Keratinocyte (primary cell): ENCODE measurements around the gene HHIPL1. TPM values are rescaled to one million over a fixed set of nuclear protein-coding genes. Genes with fewer than 3 reads are reported as not detected.

Experiments used
- DNase-seq: peaks from one replicate; pipeline ENCODE4 v3.0.0-alpha.2; 2011; ENCODE audit warnings: low read depth, missing footprints, low spot score
- FAIRE-seq: peaks from 2 replicates; lab custom pipeline; 2011; peaks lifted over from hg19 to GRCh38; lab: Jason Lieb, UNC
- H2AFZ ChIP-seq: 2 replicates; pipeline ENCODE4 v1.6.0; 2012; ENCODE audit warnings: low read length, control low read depth, inconsistent platforms; ENCODE audit not compliant: control insufficient read depth
- H3K27ac ChIP-seq: 2 replicates; pipeline ENCODE4 v1.5.1; 2011; ENCODE audit warnings: low read length; ENCODE audit not compliant: control insufficient read depth, insufficient read depth
- H3K27me3 ChIP-seq: 3 replicates; pipeline ENCODE4 v1.6.0; 2011; ENCODE audit warnings: low read length; ENCODE audit not compliant: control insufficient read depth, insufficient read depth; ENCODE audit errors: extremely low read depth
- H3K36me3 ChIP-seq, 2 experiments: 2 replicates in 1 of 2; 3 replicates in 1 of 2; pipeline ENCODE4 v1.5.1; 2011; ENCODE audit warnings: low read length in 2 of 2, mild to moderate bottlenecking in 1 of 2; ENCODE audit not compliant: control insufficient read depth in 2 of 2, insufficient read depth in 2 of 2; ENCODE audit errors: extremely low read depth in 1 of 2
- H3K4me1 ChIP-seq: 3 replicates; pipeline ENCODE4 v1.5.1; 2011; ENCODE audit warnings: low read length; ENCODE audit not compliant: control insufficient read depth, insufficient read depth; ENCODE audit errors: extremely low read depth
- H3K4me2 ChIP-seq: 3 replicates; pipeline ENCODE4 v1.6.0; 2011; ENCODE audit warnings: low read depth, low read length; ENCODE audit not compliant: control insufficient read depth, insufficient read depth; ENCODE audit errors: extremely low read depth
- H3K4me3 ChIP-seq, 3 experiments: fragments of 200-600 bp in 1 of 3; sonication (generic) in 1 of 3; 2 replicates in 2 of 3; 3 replicates in 1 of 3; pipeline ENCODE4 v1.5.1; 2011 to 2016; ENCODE audit warnings: low read length in 3 of 3, mild to moderate bottlenecking in 3 of 3, control low read depth in 2 of 3, inconsistent platforms in 1 of 3, low read depth in 1 of 3, mixed read lengths in 1 of 3, mixed run types in 1 of 3, moderate library complexity in 1 of 3; ENCODE audit not compliant: control insufficient read depth in 2 of 3, insufficient read depth in 2 of 3; ENCODE audit errors: extremely low read depth in 1 of 3
- H3K79me2 ChIP-seq: 2 replicates; pipeline ENCODE4 v1.6.0; 2012; ENCODE audit warnings: low read length; ENCODE audit not compliant: control insufficient read depth, insufficient read depth
- H3K9ac ChIP-seq: 3 replicates; pipeline ENCODE4 v1.6.0; 2011; ENCODE audit warnings: low read length; ENCODE audit not compliant: control insufficient read depth, insufficient read depth; ENCODE audit errors: extremely low read depth
- H3K9me1 ChIP-seq: 3 replicates; pipeline ENCODE4 v1.6.0; 2011; ENCODE audit warnings: low read length; ENCODE audit not compliant: control insufficient read depth, insufficient read depth; ENCODE audit errors: extremely low read depth
- H3K9me3 ChIP-seq: 2 replicates; pipeline ENCODE4 v1.5.1; 2012; ENCODE audit warnings: low read depth, low read length; ENCODE audit not compliant: control insufficient read depth
- H4K20me1 ChIP-seq: 3 replicates; pipeline ENCODE4 v1.6.0; 2011; ENCODE audit warnings: low read length; ENCODE audit not compliant: control insufficient read depth, insufficient read depth; ENCODE audit errors: extremely low read depth
- CTCF ChIP-seq, 3 experiments: IDR thresholded peaks in 1 of 3; conservative IDR thresholded peaks in 1 of 3; optimal IDR thresholded peaks in 1 of 3; 2 replicates in 2 of 3; 3 replicates in 1 of 3; pipeline versions ENCODE3 to v1.5.1; 2011; ENCODE audit warnings: low read length in 3 of 3, mild to moderate bottlenecking in 3 of 3, moderate library complexity in 2 of 3, control low read depth in 1 of 3, inconsistent platforms in 1 of 3; ENCODE audit not compliant: insufficient read depth in 2 of 3; ENCODE audit errors: extremely low read depth in 1 of 3
- EZH2 ChIP-seq: IDR thresholded peaks from one replicate; pipeline ENCODE4 v1.6.1; 2012; ENCODE audit warnings: inconsistent platforms, mild to moderate bottlenecking, low read length, moderate library complexity
- dilution Hi-C: fragments of 300-500 bp; cut with MboI; formaldehyde crosslinking; loops from one replicate; pipeline ENCODE4 v1.7.0; 2020; ENCODE audit warnings: low sequenced_read_pairs; ENCODE audit not compliant: extremely low pct_ligation_motif_present
- polyA plus RNA-seq, 5 experiments: library from polyadenylated mRNA; depleted of rRNA in 3 of 5; stranded (reverse) in 3 of 5; stranded (forward) in 1 of 5; unstranded in 1 of 5; fragments of >200 nt; gene quantifications; 1 replicate in 1 of 5; 2 replicates in 3 of 5; 3 replicates in 1 of 5; pipeline versions ENCODE4 v1.2.1 to v1.2.3, GENCODE V29; 2011 to 2012; ENCODE audit warnings: missing spikeins in 2 of 5, low read depth in 1 of 5, low replicate concordance in 1 of 5

Gene HHIPL1
- polyA plus RNA-seq, 1 donor (not counting 4 experiments of a cell fraction or from before 2014, with no cell fraction given) = 0.08 TPM

- no peak for DNase-seq
- no peaks in the 10 kb centered on the region for H3K27me3 ChIP-seq
- dilution Hi-C loops = no loop called here
- H3K27ac ChIP-seq = no peak overlapping the region
- no peaks in the 10 kb centered on the region for H3K36me3 ChIP-seq
- peaks cover 18% of the 10 kb centered on the region for H4K20me1 ChIP-seq
- H3K79me2 ChIP-seq = peaks cover 74% of the 10 kb centered on the region
- no peak for FAIRE-seq
- H3K4me1 ChIP-seq = peaks cover 33% of the 10 kb centered on the region
- H3K4me3 ChIP-seq = peak overlapping the region; percentile 29 to 56 (median 54)
- H3K9me3 ChIP-seq = no peaks in the 10 kb centered on the region
- H3K4me2 ChIP-seq = peak overlapping the region; percentile 82
- peak overlapping the region; percentile 6 for H3K9ac ChIP-seq
- TF ChIP-seq EZH2 (no peak), CTCF (optimal IDR thresholded peaks at IDR 0.05 in 1 of 3, IDR thresholded peaks at IDR 0.05 in 1 of 3, conservative IDR thresholded peaks at IDR 0.05 in 1 of 3; ENCODE audit: extremely low read depth in 1 of 3, insufficient read depth in 2 of 3, low read length in 3 of 3) (no peak)
- H3K9me1 ChIP-seq = peaks cover 9% of the 10 kb centered on the region
- H2AFZ ChIP-seq = no peak overlapping the region
These were observed 43.5 kb upstream of the HHIPL1 start for GRCh38 chr14:99601361-99601831.

GRCh38 chr14:99602054-99602787, 42.7 kb upstream of the HHIPL1 start:
- Histone ChIP-seq H3K36me3 (no peaks in the 10 kb centered on the region), H3K9me3 (no peaks in the 10 kb centered on the region), H2AFZ (no peak overlapping the region), H3K79me2 (peaks cover 66% of the 10 kb centered on the region), H3K4me3 (peak overlapping the region; percentile 54 to 68 (median 56)), H4K20me1 (peaks cover 18% of the 10 kb centered on the region), H3K9ac (peak overlapping the region; percentile 69), H3K4me2 (peak overlapping the region; percentile 82), H3K4me1 (peaks cover 33% of the 10 kb centered on the region), H3K9me1 (peaks cover 9% of the 10 kb centered on the region), H3K27ac (no peak overlapping the region), H3K27me3 (no peaks in the 10 kb centered on the region)
- peak; percentile 23 for FAIRE-seq
- peak in 1 of 3 experiments; percentile 25 for TF ChIP-seq CTCF (optimal IDR thresholded peaks at IDR 0.05 in 1 of 3, IDR thresholded peaks at IDR 0.05 in 1 of 3, conservative IDR thresholded peaks at IDR 0.05 in 1 of 3; ENCODE audit: extremely low read depth in 1 of 3, insufficient read depth in 2 of 3, low read length in 3 of 3)
- TF ChIP-seq EZH2 = no peak
- dilution Hi-C loops = no loop called here
- no peak for DNase-seq
